ENCODE data around the gene HS1BP3. TPM values are rescaled to one million over a fixed set of nuclear protein-coding genes. Genes with fewer than 3 reads are reported as not detected.

The HS1BP3 gene
- total and polyA plus RNA-seq, 9 of the 15 experiments (the other 6 are each of a cell fraction or from before 2014, with no cell fraction given), result 0.41 to 8.3 (median 5.9) TPM

DNA sequence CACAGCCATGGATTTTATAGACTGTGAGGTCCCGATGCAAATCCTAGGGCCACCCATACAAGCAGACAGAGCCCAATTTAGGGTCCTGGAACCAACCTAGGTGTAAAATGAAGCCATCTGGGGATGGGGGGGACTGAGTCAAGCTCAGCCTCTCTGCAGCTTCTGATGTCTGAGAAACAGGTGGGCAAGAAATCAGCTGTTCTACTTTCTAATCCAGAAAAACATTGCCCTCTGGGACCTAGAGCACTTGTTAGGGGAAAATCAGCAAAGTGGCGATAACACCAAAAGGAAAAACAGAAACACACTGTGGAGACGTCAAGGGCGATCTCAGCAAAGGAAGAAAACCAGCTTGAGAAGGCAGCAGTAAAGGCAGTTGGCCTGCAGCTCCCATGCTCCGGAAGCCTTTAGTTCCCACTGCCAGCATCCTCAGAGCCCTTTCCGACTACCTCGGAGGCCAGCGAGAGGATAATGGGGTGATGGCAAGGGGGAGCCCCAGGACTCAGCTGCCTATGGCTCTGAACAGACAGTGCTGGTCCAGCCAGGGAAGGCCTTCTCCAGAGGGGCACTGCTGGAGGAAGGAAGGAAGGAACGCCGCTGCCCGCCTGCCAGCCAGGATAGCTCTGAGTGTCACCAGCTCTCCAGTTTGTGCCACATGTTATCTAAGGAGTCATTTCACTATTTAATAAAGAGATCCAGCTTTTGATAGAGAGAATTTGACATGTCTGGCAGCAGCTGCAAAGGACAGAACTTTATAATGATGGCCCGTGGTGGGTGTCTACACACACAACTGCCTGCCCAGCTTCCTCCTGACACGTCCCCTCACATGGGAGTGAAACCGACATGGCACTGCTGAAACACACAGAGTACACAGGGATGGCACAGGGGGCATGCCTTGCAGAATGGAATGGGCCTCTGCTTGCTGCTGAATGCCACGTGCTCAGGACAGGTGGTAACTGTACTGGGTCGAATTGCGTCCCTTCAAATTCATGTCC, 37.7 kb downstream of the HS1BP3 start:
- Histone ChIP-seq H3K9ac (ENCODE audit: insufficient read depth in 1 of 2, low read depth in 2 of 2, low read length in 2 of 2) (peak overlapping the region in 1 of 2 experiments; percentile 43; a peak in 1 of 4 replicates), H3K79me2 (ENCODE audit: control insufficient read depth, insufficient read depth, low read length) (no peaks in the 10 kb centered on the region), H2AFZ (ENCODE audit: low read depth, low read length) (no peak overlapping the region), H3K27ac (ENCODE audit: extremely low read depth, low read depth, low read length) (no peak overlapping the region), H3K36me3 (ENCODE audit: control insufficient read depth, insufficient read depth, low read length) (no peaks in the 10 kb centered on the region), H3K4me1 (replicated peaks in 1 of 2; ENCODE audit: control insufficient read depth in 2 of 2, insufficient read depth in 2 of 2, low read length in 2 of 2) (peaks cover 22 to 39% of the 10 kb centered on the region in 2 experiments), H3K27me3 (ENCODE audit: control insufficient read depth in 2 of 2, insufficient read depth in 2 of 2, low read length in 2 of 2) (no peaks in the 10 kb centered on the region), H4K20me1 (replicated peaks; ENCODE audit: control insufficient read depth, insufficient read depth, low read length) (no peaks in the 10 kb centered on the region), H3K9me3 (replicated peaks; ENCODE audit: control insufficient read depth, insufficient read depth, low read depth, low read length) (no peaks in the 10 kb centered on the region), H3K9me1 (ENCODE audit: control insufficient read depth, insufficient read depth, low read length) (no peaks in the 10 kb centered on the region), H3K4me2 (ENCODE audit: insufficient read depth, low read length) (no peak overlapping the region), H3K4me3 (no peak overlapping the region)
- POLR2A ChIA-PET, result interaction anchor here (0.6 to 1.1 kb wide), 5 partner anchors 17 to 287 kb away, joined by 3 to 4 read pairs (median 3); no protein-coding TSS in a partner anchor
- CTCF ChIA-PET (ENCODE audit: low intra/inter-chr PET ratio), result no interaction called here
- ATAC-seq, result no peak
- WGBS (ENCODE audit: insufficient coverage, low coverage, missing lambda C conversion rate), result 54% methylated on average over 16 of the region's 17 CpGs
- intact Hi-C loops (cut with micrococcal nuclease) (no loop called here), in situ Hi-C loops (cut with MboI) (no loop called here)
- no peak for FAIRE-seq
- TF ChIP-seq ZBTB17 (CRISPR knock-in tag; IDR thresholded peaks at IDR 0.05) (no peak), SIN3B (IDR thresholded peaks at IDR 0.05; ENCODE audit: low read depth) (no peak), MTA1 (IDR thresholded peaks at IDR 0.05; ENCODE audit: borderline replicate concordance) (no peak), FOS (IDR thresholded peaks at IDR 0.05; ENCODE audit: extremely low read depth, insufficient read length) (no peak), MAFK (IDR thresholded peaks at IDR 0.05; ENCODE audit: low read length) (no peak), HMG20A (CRISPR knock-in tag; conservative IDR thresholded peaks at IDR 0.05) (no peak), TFAM (CRISPR knock-in tag; conservative IDR thresholded peaks at IDR 0.05) (no peak), TAL1 (IDR thresholded peaks at IDR 0.05) (no peak), GABPA (tag; conservative IDR thresholded peaks at IDR 0.05; ENCODE audit: low read depth) (no peak), ARID2 (IDR thresholded peaks at IDR 0.05) (no peak), NUFIP1 (IDR thresholded peaks at IDR 0.05; ENCODE audit: partially characterized antibody) (no peak), CXXC5 (CRISPR knock-in tag; IDR thresholded peaks at IDR 0.05) (no peak), SRSF3 (IDR thresholded peaks at IDR 0.05; ENCODE audit: insufficient read depth, low read length) (no peak)
- TF ChIP-seq, protein P1, sequence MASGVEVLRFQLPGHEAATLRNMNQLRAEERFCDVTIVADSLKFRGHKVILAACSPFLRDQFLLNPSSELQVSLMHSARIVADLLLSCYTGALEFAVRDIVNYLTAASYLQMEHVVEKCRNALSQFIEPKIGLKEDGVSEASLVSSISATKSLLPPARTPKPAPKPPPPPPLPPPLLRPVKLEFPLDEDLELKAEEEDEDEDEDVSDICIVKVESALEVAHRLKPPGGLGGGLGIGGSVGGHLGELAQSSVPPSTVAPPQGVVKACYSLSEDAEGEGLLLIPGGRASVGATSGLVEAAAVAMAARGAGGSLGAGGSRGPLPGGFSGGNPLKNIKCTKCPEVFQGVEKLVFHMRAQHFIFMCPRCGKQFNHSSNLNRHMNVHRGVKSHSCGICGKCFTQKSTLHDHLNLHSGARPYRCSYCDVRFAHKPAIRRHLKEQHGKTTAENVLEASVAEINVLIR (CRISPR knock-in tag; IDR thresholded peaks at IDR 0.05), result no peak
- no peak for DNase-seq (ENCODE audit: extremely low read depth in 1 of 4, low spot score in 3 of 4)
- BruUV-seq (replicated peaks), result no TSS peak
